Activated CD8-positive, alpha-beta memory T cell treated with anti-CD3 and anti-CD28 coated beads, Interleukin-2, amount 50 U/mL, for 1 hour (primary cell): ENCODE measurements around the gene SKI.

Experiments used
- DNase-seq: peaks from one replicate; pipeline ENCODE4 v3.0.0-alpha.2; 2020; ENCODE audit errors: extremely low read depth

The SKI gene

GRCh38 chr1:2337501-2337900 lies 109.4 kb downstream of the SKI start:
- no peak for DNase-seq

- DNase-seq = no peak
Measured at GRCh38 chr1:2339206-2340085, 111.3 kb downstream of the SKI start.

GRCh38 chr1:2340086-2340917 lies 112.2 kb downstream of the SKI start:
- DNase-seq = no peak

- no peak for DNase-seq
Measured at GRCh38 chr1:2340918-2341254, 112.8 kb downstream of the SKI start.

- no peak for DNase-seq
Measured at GRCh38 chr1:2341706-2342383, 113.7 kb downstream of the SKI start.

GRCh38 chr1:2342384-2343022 lies 114.4 kb downstream of the SKI start:
- DNase-seq = no peak

- no peak for DNase-seq
Measured at GRCh38 chr1:2343023-2343935, 115.2 kb downstream of the SKI start.

- no peak for DNase-seq
Measured at GRCh38 chr1:2344121-2344681, 116.1 kb downstream of the SKI start.

GRCh38 chr1:2344744-2345296 lies 116.7 kb downstream of the SKI start:
- no peak for DNase-seq

GRCh38 chr1:2345297-2346075 lies 117.4 kb downstream of the SKI start:
- DNase-seq = no peak

- no peak for DNase-seq
Measured at GRCh38 chr1:2346691-2347408, 118.7 kb downstream of the SKI start.

- DNase-seq = no peak
Measured at GRCh38 chr1:2347409-2347785, 119.3 kb downstream of the SKI start.

- DNase-seq = no peak
Measured at GRCh38 chr1:2347896-2348295, 119.8 kb downstream of the SKI start.

- no peak for DNase-seq
Measured at GRCh38 chr1:2348346-2349325, 120.5 kb downstream of the SKI start.

GRCh38 chr1:2349806-2350205 lies 121.7 kb downstream of the SKI start:
- DNase-seq = no peak

- no peak for DNase-seq
Measured at GRCh38 chr1:2350501-2350900, 122.4 kb downstream of the SKI start.

GRCh38 chr1:2350911-2351655 lies 123.0 kb downstream of the SKI start:
- no peak for DNase-seq
